Inflammatory macrophage treated with lipopolysaccharide for 1 hour (primary cell): ENCODE data around the gene BABAM2.

ENCODE experiments used
- DNase-seq, 2 donors: peaks; one replicate each; pipeline ENCODE4 v3.0.0-alpha.2; 2020 to 2022

Gene BABAM2

DNA sequence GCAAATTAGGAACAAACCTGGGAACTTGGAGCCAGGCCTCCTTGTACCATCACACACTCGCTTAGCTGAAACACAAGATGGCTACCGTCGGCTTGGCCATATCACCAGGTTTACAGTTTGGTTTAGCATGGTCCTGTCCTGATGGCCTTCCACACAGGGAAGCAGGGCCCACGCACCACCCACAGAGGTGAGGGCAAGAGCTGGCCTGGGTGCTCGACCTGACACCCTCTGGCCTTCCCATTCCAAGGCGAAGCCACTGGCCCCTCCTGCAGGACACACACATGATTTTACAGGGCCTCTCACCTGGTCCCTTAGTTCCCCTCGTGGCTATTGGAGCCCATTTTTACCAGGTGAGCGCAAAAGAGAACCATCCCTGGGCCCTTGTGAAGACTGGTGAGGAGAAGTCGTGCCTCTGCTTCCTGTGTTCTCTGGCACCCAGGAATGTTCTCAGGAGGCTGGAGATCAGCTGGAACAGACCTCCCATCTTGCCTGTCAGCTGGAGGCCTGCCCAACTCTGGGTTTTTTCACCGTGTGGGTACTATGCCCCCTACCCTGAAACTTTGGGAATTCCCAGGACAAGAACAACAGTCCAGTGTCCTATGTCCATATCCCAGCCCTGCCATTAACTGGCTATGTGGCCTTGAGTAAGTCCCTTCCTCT, 449.1 kb downstream of the BABAM2 start:
- no peak for DNase-seq

- no peak for DNase-seq
These were observed 450.0 kb downstream of the BABAM2 start for GRCh38 chr2:28340312-28341202.

DNA sequence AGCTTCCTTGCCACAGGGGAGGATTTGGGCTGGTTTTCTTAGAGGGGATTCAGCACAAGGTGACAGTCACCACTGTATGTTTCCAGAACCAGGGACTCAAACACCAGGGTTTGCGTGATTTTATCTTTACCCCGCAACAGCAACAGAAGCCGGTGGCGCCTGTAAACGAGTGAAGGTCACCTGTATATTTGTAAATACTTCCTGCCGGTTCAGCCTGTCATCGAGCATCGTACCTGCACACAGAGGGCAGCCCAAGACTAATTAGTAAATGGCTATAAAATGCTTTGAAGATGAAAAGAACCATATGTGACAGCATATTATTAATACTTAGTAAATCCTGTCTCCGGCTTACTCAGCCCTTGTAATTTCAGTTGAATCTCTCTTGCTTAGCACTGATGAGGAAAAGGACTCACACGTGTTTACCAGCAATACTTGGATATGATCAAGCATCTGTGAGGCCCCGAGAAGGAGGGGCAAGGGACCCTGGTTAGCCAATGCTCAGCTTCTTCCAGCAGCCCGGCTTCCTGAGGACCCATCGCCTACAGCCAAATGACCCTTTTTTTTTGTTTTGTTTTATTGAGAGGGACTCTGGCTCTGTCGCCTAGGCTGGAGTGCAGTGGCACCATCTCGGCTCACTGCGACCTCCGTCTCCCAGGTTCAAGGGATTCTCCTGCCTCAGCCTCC, 450.8 kb downstream of the BABAM2 start:
- DNase-seq: no peak

GRCh38 chr2:28342081-28342967, 451.8 kb downstream of the BABAM2 start:
- DNase-seq: peak; percentile 41 to 75

GRCh38 chr2:28343184-28343942, 452.8 kb downstream of the BABAM2 start:
- DNase-seq: peak; percentile 44 to 46

DNA sequence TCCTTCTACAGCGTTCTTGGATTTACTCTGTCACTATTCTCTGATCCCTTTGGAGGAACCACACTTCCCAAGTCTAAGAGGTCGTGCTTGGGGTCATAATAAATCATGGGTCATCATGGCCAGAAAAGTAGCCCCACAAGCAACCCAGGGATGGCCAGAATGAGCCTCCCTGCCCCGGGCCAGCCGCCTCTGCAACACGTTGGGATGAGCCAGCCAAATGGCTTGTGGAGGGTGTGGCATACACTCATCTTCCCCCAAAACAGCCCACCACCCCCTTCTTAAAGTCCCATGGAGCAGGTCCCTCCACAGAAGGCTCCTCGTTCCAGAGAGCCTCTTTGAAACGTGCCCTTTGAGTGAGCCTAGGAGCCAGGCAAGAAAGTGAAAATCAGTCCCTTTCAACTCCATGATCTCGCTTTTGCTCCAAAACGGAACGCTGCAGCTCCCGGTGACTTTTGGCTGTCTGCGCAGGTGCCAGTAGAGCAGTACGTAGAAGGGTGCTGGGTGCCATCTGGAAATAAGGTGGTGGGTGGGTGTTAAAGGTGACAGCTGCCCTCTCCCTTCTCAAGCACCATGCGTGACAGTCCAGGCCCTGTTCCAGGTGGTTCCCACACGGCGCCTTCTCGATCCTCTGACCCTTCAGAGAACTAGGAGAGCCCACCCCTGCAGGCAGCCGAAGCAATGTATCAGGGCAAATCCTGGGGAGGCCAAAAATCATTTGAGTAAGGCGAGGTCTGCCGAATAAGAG, 453.6 kb downstream of the BABAM2 start:
- DNase-seq: no peak

GRCh38 chr2:28344756-28345373, 454.3 kb downstream of the BABAM2 start:
- DNase-seq: no peak

GRCh38 chr2:28345619-28346018, 455.1 kb downstream of the BABAM2 start:
- DNase-seq: no peak

DNA sequence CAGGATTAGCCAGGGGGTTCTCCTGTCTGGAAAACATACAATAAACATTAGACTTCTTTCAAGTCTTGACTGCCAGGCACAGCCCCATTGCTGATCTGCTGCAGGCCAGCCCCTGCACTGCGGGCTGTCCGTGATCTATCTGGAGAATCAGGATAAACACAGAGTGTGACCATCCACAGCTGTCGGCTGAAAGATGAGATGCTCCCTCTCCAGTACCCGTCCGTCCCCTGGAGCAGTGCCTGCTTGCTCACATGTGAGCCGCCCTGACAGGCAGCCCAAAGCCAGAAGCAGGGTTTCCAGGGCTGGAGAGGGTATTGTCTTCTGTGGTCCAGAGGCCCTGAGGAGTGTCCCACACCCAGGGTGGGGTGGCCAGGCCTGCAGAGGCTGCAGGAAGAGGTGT, 456.1 kb downstream of the BABAM2 start:
- DNase-seq: no peak

GRCh38 chr2:28347193-28347592, 456.7 kb downstream of the BABAM2 start:
- no peak for DNase-seq

DNA sequence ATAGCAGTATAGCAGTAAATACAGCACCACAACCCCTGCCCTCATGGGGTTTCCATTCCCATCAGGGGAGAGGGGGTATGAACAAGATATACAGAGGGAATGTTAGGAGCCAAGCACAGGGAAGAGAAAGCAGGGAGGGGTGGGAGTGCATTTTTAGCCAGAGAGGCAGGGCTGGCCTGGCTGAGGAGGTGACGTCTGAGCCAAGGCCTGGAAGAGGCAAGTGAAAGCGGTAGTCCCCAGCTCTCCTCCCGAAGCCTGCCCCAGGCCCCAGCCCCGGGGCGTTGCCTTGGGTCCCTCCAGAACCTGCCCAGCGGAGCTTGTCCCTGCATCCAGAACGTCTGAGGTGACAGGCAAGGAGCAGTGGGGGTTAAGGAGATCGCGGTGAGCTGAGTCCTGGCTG, 457.1 kb downstream of the BABAM2 start:
- no peak for DNase-seq

- no peak for DNase-seq
These were observed 457.6 kb downstream of the BABAM2 start for GRCh38 chr2:28348149-28348567.

DNA sequence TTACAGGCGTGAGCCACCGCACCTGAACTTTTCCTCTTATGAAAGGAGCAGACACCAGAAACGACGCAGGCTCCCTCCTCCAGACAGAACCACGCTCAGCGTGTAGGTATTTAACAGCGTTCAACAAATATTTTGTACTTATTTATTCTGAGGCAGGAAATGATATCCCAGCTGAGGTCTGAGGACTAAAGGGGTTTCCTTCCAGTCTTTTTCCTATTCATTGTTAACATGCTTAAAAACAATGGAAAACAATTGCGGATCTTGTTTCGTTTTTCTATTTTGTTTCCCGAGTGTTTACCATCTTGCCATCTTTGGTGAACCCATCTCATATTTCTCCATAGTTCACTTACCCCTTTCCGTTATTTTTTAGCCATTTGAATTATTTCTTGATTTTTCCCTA, 458.4 kb downstream of the BABAM2 start:
- DNase-seq: no peak

- no peak for DNase-seq
These were observed 459.1 kb downstream of the BABAM2 start for GRCh38 chr2:28349546-28350165.

GRCh38 chr2:28350196-28350595, 459.7 kb downstream of the BABAM2 start:
- DNase-seq: no peak

- DNase-seq: no peak
These were observed 460.3 kb downstream of the BABAM2 start for GRCh38 chr2:28350791-28351285.

GRCh38 chr2:28351621-28352020, 461.1 kb downstream of the BABAM2 start:
- no peak for DNase-seq

DNA sequence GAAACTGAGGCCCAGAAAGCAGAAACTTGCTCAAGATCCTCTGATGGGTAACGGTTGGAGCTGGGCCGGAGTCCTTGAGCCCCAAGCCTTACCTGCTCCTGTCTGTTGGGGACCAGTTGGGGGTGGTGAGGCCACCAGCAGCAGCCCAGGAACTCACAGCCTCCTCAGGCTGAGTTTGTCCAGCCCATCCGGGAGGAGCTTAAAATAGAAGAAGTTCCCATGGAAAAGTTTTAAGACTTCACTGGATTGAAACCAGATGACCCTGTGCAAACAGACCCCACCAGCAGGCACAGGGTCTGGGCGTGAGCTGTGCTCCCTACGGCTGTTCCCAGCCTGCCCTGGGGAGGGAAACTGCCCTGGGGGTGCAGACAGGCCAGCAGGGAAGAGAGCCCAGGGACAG, 461.6 kb downstream of the BABAM2 start:
- no peak for DNase-seq

DNA sequence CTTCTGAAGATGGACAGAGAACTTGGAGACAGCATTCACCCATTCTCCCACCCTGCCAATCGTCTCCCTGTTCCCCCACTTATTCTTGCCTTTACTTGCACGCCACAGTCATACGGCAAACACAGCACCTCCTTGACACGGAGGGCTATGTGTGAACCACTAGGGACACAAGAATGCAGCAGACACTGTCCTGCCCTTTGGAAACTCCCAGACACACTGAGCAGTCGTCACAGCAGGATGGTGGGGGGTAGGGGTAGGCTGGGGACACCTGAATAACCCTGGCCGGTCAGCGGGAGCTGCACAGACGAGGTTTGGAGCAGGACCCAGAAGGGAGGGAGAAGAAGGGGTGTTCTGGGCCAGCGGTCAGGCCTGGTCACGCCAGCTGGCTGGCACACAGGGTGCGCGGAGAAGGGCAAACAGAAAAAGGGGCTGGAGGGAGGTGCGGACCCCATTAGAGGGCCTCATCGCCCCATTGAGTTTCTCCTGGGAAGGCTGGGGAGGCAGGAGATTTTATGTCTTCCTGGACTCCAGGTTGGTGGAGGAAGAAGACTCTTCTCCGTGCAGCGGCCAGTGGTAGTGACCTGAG, 462.2 kb downstream of the BABAM2 start:
- no peak for DNase-seq
